ENCODE results near the gene RPL27A.

The RPL27A gene

DNA sequence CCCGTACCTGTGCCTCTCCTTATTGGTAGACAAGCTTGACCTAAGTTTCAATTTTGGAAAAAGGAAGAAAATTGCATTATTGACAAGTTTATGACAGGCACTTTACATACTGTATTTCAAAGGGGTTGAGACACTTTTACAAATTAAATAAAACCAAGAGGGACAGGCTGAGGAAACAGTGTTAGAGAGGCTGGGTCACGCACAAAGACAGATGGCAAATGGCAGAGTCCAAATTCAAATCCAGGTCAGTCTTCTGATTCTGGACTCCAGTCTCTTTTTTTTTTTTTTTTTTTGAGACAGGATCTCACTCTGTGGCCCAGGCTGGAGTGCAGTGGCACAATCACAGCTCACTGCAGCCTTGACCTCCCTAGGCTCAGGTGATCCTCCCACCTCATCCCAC is 10.2 kb upstream of the RPL27A start:
- no peak for DNase-seq (ENCODE audit: low read depth in 2 of 3, low spot score in 1 of 3)

DNA sequence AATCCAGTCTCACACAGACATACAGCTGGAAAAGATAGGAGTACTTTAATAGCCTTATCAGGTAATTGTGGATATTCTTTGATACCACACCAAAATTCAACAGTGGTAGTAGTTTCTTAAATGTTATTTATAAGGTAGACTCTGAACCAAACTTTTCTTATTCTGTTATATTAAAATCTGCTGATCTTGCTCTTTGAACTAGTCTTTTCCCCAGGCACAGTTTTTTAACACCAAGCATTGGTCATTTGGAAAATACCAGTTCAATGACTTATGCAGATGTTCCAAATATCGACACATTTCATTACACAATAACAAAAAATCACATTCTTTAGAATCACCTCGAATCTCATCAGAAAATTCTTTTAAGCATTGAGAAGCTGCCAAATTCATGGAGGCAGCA is 7.7 kb upstream of the RPL27A start:
- DNase-seq (ENCODE audit: low read depth in 2 of 3, low spot score in 1 of 3), result no peak

DNA sequence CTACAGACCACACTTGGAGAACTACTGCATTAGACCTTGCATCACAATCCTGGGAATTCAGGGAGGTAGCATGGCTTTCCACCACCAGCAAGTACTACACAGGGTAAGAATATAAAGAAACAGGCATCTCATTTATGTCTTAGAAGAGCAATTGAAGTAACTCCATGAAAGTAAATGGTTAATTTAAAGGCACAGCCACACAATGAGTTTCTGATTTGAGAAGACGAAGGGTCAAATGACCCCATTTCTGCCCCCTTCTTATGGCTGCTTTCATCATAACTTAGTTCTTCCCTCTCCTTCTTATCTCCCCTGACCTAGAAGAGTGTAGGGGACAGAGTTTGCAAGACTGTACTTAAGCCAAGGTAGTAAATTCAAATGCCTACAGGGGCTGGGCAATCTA is 6.1 kb upstream of the RPL27A start:
- no peak for DNase-seq (ENCODE audit: low read depth in 2 of 3, low spot score in 1 of 3)

DNA sequence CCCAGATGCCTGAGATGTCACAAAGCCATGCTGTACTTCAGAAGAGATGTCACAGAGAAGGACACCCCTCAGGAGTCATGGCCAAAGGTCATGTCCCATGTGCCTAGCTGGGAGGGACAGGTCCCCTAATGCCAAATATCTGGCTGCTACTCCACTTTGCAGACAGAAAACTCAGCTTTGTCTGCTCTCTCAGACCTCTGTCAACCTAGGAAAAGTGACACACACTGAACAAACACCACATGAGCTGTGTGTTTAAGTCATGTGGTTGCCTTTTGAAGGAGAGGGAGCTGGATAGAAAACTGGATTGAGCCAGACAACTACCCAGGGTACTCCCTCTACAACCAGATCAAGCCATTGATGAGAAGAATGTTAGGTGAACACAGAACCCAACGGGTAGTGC is 3.6 kb upstream of the RPL27A start:
- DNase-seq (ENCODE audit: low read depth in 2 of 3, low spot score in 1 of 3), result no peak

DNA sequence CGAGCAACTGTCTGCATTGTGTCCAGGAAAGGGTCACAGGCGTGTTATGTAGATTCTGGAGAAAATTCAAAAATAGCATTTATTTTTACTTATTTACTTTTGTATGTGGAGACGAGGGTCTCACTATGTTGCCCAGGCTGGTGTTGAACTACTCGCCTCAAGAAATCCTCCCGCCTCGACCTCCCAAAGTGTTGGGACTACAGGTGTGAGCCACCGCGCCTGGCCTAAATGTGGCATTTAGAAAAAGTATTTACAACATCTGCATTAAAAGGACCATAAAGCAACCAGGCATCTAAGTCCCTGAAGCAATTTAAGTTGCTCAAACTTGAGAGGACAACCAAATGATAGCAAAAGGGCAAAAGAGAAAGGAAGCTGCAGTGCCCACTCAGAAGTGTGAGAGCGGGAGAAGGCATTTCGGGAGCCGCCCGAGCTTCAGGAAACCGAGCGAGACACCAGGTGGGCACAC is 722 bp upstream of the RPL27A start:
- DNase-seq (ENCODE audit: low read depth in 2 of 3, low spot score in 1 of 3), result no peak

DNA sequence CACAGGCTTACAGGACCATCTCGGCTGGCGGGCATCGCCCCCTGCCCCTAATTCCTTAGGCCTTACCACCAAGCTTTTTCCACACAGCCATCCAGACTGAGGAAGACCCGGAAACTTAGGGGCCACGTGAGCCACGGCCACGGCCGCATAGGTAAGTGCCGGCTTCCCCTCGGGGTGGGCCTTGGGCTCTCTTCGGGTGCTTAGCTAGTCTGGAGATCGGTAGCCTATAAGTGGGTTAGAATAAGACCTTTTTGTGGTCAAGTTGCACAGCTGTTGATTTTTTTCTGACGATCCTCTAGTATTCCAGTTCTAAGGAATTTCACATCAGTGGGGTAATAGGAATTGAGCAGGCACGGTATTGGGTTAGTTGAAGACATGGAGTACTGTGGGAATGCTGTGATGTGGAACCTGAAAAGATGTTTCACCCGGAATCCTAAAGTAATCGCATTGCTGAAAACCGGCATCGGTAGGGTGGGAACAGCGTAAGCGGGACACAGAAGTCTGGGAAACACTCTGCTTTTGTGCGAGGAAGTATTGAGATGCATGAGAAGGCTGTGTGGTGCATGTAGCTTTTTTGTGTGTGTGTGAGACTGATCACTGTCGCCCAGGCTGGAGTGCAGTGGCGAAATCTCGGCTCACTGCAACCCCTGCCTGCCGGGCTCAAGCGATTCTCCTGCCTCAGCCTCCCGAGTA is 669 bp downstream of the RPL27A start:
- no peak for DNase-seq (ENCODE audit: low read depth in 2 of 3, low spot score in 1 of 3)

DNA sequence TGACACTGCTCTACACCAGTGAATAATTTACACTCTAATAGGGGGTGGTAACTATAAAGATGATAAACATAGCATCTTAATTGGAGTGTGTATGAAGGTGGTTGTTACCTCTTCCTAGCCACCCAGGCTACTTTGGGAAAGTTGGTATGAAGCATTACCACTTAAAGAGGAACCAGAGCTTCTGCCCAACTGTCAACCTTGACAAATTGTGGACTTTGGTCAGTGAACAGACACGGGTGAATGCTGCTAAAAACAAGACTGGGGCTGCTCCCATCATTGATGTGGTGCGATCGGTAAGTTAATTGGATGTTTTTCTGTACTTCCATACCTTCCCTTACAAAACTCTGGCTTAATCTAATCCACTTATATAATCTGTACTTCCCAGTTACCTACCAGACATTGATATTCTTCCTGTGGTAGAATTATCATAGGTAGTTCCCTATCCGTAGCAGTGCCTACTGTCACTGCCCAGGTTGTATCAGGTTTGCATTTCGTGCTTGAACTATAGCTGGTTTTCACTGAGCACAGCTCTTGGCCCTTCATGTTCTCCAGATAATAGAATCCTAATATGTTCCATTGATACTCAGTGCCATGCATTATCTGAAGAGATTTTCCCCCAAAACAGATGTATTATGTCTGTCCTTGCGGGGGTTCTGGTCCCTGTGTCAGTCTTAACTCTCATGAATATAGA is 2.2 kb downstream of the RPL27A start:
- DNase-seq (ENCODE audit: low read depth in 2 of 3, low spot score in 1 of 3), result no peak

DNA sequence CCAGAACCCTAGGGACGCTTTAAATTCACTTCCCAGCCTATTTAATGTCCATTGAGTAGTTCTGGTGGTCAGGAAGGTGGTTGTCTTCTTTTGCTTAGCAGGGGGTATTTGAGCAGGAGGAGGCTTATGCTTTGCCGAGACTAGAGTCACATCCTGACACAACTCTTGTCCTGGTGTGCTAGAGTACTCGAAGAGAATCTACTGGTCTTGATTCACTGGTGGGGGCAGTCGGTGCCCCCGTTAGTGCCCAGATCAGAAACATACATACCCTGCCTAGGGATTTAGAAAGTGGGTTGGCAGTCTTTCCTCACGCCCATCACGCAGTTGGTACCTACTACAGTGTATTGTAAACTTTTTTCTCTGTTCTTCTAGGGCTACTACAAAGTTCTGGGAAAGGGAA is 2.7 kb downstream of the RPL27A start:
- no peak for DNase-seq (ENCODE audit: low read depth in 2 of 3, low spot score in 1 of 3)

DNA sequence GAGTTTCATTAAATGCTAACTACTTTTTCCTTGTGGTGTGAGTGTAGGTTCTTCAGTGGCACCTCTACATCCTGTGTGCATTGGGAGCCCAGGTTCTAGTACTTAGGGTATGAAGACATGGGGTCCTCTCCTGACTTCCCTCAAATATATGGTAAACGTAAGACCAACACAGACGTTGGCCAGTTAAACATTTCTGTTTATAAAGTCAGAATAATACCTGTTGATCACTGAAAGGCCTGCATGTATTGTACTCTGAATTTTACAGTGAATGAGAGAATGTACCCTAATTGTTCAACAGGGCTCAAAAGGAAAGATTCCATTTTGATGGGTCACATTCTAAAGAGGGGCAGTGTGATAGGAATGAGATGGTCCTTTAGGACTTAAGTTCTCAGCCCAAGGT is 3.2 kb downstream of the RPL27A start:
- no peak for DNase-seq (ENCODE audit: low read depth in 2 of 3, low spot score in 1 of 3)

DNA sequence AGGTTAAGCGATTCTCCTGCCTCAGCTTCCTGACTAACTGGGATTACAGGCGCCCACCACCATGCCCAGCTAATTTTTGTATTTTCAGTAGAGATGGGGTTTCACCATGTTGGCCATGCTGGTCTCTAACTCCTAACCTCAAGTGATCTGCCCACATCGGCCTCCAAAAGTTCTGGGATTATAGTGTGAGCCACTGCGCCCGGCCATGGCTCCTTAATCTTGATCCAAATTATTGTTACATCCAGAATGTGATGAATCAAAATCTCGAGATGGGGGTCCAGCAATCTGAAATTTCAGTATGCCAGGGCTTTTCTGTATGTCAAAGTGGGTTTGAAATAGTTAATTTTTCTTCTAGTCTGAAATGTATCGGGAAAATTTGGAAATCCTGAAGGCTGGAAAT is 3.7 kb downstream of the RPL27A start:
- DNase-seq (ENCODE audit: low read depth in 2 of 3, low spot score in 1 of 3), result no peak

DNA sequence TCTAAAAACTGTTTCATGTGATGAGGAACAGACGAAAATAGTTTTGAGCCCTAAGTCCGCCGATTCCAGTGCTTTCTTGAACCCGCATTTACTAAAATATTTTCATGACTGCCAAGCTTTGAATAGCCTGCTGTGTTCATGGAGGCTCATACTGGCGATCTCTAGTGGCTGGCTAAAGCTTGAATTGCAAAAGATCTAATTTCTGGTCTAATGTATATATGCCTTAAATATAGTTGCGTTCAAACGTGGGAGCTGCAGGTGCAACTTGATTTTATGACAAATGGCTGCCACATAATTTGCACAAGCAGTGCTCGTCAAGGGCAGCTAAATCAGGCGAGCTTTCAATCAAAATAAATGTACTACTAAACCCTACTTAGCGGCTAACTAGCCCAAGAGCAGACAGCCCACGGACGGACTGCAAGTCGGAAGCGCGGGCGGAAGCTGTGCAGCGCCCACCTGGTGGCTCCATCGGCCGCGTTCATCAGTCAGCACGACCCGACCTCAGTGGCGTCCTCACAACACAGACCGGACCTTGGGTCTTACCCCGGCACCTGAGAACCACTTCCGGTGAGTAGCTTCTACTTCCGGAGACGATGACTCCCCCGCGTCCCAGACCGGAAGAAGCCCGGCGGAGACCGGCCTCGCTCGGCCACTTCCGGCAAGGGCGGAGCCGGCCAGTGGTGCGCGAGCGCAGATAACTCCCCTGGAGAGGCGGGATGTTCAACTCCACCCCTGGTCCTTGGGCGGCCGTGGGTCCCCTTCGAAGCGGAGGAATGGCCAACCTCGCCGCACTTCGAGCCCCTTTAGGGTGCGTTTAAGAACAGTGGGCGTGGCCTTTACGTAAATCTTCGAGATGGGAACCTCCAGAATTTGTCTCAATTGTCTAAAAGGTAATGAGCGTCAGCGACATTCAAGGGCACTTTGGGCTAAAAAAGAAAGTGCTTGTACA is 6.1 kb downstream of the RPL27A start:
- DNase-seq (ENCODE audit: low read depth in 2 of 3, low spot score in 1 of 3), result peak; percentile 82 to 86 (median 82)

DNA sequence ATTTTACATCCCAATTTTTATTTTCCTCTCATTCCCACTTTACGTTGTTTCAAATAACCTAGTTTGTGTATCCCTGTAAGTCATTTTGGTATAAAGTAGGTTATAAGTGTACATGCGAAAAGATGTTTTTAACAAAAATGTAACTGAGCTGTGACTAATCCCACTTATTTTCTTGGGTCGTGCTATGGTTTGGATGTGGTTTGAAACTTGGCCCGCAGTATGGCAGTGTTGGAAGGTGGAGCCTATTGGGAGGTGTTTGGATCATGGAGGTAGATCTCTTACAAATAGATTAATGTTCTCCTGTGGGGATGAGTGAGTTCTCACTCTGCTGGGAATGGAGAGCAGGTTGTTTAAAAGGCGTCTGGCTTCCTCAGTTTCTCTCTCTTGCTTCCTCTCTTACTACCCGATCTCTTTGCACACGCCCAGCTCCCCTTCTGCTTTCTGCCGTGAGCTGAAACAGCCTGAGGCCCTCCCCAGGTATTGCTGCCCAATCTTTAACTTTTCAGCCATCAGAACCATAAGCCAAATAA is 7.2 kb downstream of the RPL27A start:
- no peak for DNase-seq (ENCODE audit: low read depth in 2 of 3, low spot score in 1 of 3)

DNA sequence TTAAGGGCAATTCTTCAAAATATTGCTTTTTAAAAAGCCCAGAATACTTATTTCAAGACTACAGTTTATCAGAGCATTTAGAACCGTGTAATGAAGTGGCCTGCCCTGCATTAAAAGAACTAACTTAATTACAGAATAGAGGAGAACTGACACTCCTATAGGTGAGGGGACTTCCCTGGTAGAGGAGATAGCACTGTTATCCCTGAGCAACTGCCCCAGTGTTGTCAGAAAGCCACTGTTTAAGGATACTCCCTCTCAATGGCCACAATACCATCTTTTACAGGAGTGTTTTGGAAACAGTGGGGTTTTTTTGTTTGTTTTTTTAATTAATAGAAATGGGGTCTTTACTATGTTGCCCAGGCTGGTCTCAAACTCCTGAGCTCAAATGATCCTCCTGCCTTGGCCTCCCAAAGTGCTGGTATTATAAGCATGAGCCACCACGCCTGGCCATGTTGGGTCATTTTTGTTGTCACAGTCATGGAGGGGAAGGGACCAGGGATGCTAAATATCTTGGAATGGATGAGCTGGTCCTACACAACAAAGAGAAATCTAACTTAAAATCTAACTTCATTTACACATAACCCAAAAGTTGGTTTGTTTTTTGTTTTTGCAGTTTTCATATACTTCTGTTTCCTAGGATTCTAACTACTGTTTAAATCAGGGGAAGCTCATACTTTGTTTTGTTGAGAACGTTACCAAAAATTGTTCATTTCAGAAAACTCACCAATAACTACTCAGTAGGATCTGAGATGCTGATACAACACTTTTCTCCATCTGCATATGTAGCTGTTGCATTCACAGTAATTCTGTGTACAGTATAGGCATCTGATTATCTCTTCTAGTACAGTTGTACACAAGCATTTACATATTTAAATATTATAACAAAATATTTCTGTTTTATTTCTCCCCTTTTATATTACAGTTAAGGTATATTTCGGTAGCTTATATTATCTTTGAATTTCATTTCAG is 8.1 kb downstream of the RPL27A start:
- no peak for DNase-seq (ENCODE audit: low read depth in 2 of 3, low spot score in 1 of 3)

DNA sequence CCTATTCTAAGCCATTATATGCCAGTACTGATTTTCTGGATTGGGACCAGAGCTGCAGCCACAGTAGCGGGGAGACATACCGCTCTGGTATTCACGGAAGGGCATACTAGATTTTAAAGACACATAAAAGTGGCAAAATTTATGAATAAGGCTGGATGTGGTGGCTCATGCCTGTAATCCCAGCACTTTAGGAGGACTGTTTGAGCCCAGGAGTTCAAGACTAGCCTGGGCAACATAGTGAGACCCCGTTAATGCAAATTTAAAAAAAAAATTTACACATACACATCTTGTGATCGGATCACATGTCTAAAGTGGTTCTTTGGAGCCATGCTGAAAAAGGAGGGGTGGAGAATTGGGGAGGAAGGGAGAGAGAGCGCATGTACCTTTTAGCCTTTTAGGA is 9.0 kb downstream of the RPL27A start:
- no peak for DNase-seq (ENCODE audit: low read depth in 2 of 3, low spot score in 1 of 3)

DNA sequence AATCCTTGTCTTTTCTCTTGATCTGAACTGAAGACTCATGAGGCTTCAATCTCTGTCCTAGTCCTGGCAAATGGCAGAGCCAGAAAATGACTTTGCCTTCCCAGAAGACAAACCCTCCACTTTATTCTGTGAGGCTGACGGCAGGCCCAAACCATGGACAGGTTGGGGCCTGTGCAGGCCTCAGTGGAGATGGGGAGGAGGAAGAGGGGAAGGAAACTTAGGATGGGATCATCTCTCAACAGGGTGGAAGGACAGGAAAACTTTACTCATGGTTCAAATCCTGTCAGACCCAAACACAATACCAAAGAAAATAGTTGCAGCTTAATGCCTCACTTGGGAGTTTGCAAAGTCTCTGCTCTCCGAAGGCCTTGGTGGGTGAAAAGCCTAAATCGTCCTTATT is 9.8 kb downstream of the RPL27A start:
- no peak for DNase-seq (ENCODE audit: low read depth in 2 of 3, low spot score in 1 of 3)

DNA sequence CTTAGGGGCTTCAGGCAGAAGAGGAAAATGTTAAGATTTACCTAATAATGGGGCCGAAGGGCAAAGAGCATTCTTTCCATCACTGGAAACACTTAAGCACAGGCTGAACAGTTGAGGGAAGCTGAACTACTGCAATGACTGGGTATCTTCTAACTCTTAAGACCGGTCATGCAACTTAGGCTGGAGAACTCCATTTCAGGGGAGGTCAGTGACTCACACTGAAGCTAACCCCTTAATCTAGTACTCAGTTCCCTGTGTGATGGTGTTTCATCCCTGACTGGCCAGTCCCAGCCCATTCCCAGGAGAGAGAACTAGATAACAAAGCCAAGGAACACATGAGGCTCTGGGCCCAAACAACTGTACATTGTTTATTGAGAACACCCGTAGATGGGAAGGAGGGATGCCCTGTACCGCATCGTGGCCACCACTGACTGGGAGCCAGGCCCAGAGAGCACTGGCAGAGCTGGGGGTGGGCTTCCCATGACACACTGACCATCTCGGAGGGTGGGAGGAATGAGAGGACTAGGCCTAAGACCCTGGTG is 10.5 kb downstream of the RPL27A start:
- DNase-seq (ENCODE audit: low read depth in 2 of 3, low spot score in 1 of 3), result no peak

DNA sequence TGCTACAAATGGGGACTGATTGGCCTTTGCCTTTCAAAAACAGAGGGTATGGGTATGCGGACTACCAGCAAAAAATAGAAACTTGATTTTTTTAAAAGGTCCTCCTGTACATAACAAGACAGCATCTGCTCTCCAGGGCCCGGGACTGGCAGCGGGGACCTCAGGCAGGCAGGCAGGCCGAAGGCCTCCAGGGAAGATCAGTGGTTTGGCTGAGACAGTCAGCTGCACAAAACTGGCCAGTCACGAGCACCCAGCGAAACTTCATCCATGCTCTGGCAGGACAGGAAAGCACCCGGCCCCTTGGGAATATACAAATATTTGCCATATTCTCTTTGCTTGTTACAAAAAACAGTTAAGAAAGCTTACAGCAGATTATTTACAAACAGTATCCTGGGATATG is 11.0 kb downstream of the RPL27A start:
- DNase-seq (ENCODE audit: low read depth in 2 of 3, low spot score in 1 of 3), result no peak

DNA sequence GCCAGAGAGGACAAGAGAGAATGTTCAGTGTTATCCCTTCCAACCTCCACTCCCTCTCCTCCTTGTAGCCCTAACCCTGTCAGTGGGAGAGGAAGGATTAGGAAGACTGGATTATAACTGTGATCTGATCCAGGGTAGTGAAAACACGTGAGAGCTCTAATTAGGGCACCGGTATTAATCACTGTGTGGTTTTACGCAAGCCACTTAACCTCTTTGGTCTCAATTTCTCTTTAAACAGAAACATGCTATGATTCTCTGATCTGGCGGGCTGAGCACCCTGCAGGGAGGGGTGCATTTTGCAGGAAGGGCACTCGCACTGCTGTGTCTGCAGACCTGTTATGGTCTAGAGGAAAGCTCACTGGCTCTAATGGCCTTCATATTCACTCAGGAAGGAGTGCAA is 11.5 kb downstream of the RPL27A start:
- no peak for DNase-seq (ENCODE audit: low read depth in 2 of 3, low spot score in 1 of 3)

DNA sequence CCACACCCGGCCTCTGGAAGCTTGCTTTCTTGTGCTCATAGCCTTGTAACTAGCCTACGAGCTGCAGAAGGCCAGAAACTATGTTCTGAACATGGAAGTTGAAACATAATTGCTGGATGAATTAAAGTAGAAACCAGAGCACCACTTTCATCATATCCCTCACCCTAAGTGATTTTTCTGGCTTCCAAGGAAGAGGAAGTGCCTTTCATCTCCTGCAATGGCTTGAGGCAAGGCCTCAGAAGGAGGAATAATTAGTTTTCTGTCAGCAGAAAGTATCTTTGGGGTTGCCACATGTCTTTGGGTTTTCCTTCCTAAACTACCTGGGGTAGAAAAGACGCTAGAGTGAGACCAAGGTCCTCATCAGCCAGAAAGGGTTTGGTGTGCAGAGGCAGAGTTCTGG is 14.5 kb downstream of the RPL27A start:
- DNase-seq (ENCODE audit: low read depth in 2 of 3, low spot score in 1 of 3), result no peak

DNA sequence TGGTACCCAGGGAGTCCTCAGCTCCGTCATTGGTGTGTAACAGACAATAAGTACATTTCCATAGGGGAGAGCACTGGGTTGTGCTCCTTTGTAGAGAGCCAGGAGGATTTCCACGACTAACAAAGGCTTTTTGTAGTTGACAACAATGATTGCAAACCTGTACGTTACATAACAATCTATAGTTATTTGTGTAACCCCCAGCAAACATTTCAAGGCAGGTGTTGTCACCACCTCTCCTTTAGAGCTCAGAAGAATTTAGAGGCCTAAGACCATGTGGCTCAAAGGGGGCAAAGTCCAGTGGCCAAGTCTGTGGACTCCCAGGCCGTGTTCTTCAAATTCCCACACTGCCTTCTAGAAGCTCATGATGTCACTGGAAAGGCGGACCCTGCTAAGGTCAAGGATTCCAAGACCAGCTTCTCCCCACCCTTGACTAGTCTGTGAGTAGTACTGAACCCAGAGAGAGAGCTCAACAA is 15.8 kb downstream of the RPL27A start:
- no peak for DNase-seq (ENCODE audit: low read depth in 2 of 3, low spot score in 1 of 3)

Data from stimulated activated CD4-positive, alpha-beta T cell treated with anti-CD3 and anti-CD28 coated beads, Interleukin-12 subunit alpha, Interleukin-12 subunit beta, amount 100 ng/mL, for 48 hours (primary cell).